Keratinocyte (primary cell): ENCODE results near the gene SHISA7.
"Not testable (repeated sequence)": the region's sequence is repeated elsewhere in the genome, so short reads cannot be mapped to it uniquely, and the experiment has no call there.

Source experiments
- EZH2 ChIP-seq: IDR thresholded peaks from one replicate; pipeline ENCODE4 v1.6.1; 2012; ENCODE audit warnings: inconsistent platforms, mild to moderate bottlenecking, low read length, moderate library complexity
- TF ChIP-seq, protein P1 (sequence below), 3 experiments: IDR thresholded peaks in 1 of 3; conservative IDR thresholded peaks in 1 of 3; optimal IDR thresholded peaks in 1 of 3; 2 replicates in 2 of 3; 3 replicates in 1 of 3; pipeline versions ENCODE3 to v1.5.1; 2011; ENCODE audit warnings: low read length in 3 of 3, mild to moderate bottlenecking in 3 of 3, moderate library complexity in 2 of 3, control low read depth in 1 of 3, inconsistent platforms in 1 of 3; ENCODE audit not compliant: insufficient read depth in 2 of 3; ENCODE audit errors: extremely low read depth in 1 of 3

DNA sequence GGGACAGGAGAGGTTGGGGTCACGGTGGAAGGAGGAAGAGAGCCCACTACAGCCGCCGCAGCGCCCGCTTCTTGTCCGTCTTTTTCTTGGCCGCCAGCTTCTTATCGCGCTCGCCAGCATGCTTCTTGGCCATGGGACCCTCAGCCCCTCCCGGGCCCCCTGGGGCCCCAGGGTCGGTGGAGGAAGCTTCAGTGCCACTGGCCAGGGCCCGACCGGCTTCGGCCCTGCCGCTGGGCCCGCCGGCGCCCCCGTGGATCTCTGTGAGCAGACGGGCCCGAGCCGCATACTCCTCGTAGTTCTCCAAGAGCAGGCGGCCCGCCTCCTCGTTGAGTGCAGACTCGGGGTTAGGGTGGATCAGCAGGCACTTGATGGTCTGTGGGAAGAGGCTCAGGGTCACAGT lies 41.7 kb downstream of the SHISA7 start:
- TF ChIP-seq, protein P1, sequence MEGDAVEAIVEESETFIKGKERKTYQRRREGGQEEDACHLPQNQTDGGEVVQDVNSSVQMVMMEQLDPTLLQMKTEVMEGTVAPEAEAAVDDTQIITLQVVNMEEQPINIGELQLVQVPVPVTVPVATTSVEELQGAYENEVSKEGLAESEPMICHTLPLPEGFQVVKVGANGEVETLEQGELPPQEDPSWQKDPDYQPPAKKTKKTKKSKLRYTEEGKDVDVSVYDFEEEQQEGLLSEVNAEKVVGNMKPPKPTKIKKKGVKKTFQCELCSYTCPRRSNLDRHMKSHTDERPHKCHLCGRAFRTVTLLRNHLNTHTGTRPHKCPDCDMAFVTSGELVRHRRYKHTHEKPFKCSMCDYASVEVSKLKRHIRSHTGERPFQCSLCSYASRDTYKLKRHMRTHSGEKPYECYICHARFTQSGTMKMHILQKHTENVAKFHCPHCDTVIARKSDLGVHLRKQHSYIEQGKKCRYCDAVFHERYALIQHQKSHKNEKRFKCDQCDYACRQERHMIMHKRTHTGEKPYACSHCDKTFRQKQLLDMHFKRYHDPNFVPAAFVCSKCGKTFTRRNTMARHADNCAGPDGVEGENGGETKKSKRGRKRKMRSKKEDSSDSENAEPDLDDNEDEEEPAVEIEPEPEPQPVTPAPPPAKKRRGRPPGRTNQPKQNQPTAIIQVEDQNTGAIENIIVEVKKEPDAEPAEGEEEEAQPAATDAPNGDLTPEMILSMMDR (optimal IDR thresholded peaks at IDR 0.05 in 1 of 3, IDR thresholded peaks at IDR 0.05 in 1 of 3, conservative IDR thresholded peaks at IDR 0.05 in 1 of 3; ENCODE audit: extremely low read depth in 1 of 3, insufficient read depth in 2 of 3, low read length in 3 of 3), result not testable (repeated sequence)
- TF ChIP-seq EZH2, result not testable (repeated sequence)
